Measurements from ENCODE around the gene BMP7.

DNA sequence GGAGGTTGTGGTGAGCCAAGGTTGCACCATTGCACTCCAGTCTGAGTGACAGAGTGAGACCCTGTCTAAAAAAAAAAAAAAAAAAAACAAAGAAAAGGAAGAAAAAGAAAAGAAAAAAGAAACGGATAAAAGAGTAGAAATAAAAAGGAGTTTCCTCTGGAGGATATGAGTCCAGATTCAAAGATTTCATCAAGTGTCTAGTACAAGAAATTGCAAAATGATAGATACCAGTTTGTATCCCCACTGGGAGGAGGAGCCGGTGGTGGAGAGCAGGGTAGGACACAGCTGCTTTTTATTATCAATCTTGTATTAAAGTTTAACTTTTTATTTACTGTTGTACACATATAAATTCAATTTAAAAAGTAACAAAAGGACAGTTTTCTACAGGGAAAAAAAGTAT is 113.9 kb downstream of the BMP7 start:
- TF ChIP-seq, protein P1, sequence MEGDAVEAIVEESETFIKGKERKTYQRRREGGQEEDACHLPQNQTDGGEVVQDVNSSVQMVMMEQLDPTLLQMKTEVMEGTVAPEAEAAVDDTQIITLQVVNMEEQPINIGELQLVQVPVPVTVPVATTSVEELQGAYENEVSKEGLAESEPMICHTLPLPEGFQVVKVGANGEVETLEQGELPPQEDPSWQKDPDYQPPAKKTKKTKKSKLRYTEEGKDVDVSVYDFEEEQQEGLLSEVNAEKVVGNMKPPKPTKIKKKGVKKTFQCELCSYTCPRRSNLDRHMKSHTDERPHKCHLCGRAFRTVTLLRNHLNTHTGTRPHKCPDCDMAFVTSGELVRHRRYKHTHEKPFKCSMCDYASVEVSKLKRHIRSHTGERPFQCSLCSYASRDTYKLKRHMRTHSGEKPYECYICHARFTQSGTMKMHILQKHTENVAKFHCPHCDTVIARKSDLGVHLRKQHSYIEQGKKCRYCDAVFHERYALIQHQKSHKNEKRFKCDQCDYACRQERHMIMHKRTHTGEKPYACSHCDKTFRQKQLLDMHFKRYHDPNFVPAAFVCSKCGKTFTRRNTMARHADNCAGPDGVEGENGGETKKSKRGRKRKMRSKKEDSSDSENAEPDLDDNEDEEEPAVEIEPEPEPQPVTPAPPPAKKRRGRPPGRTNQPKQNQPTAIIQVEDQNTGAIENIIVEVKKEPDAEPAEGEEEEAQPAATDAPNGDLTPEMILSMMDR (IDR thresholded peaks at IDR 0.05): no peak
- TF ChIP-seq POLR2A (IDR thresholded peaks at IDR 0.05): no peak

All from uterus (tissue), 2 donors.